Esophagus muscularis mucosa (tissue), 4 donors: ENCODE data around the gene PLXNC1. TPM values are rescaled to one million over a fixed set of nuclear protein-coding genes. Genes with fewer than 3 reads are reported as not detected.

Source experiments
- DNase-seq: peaks from one replicate; pipeline ENCODE4 v3.0.0-alpha.2; 2017; ENCODE audit errors: extremely low spot score
- H3K27ac ChIP-seq, 4 donors: fragments of 200-600 bp; sonication (generic); replicated peaks in 1 of 4; 1 replicate in 3 of 4; 2 replicates in 1 of 4; pipeline ENCODE4 v1.5.1; 2016 to 2019; ENCODE audit warnings: mild to moderate bottlenecking in 1 of 4
- H3K27me3 ChIP-seq, 4 donors: fragments of 200-600 bp; sonication (generic); one replicate each; pipeline versions ENCODE4 v1.5.1 to v1.6.0; 2016 to 2019
- H3K36me3 ChIP-seq, 4 donors: fragments of 200-600 bp; sonication (generic); one replicate each; pipeline ENCODE4 v1.5.1; 2016 to 2019
- H3K4me1 ChIP-seq, 4 donors: fragments of 200-600 bp; sonication (generic); one replicate each; pipeline ENCODE4 v1.5.1; 2016 to 2019
- H3K4me3 ChIP-seq, 4 donors: fragments of 200-600 bp; sonication (generic); 1 replicate in 2 of 4; 2 replicates in 2 of 4; pipeline ENCODE4 v1.5.1; 2016 to 2019; ENCODE audit warnings: mild to moderate bottlenecking in 4 of 4, moderate library complexity in 1 of 4
- H3K9me3 ChIP-seq, 4 donors: fragments of 200-600 bp; sonication (generic); 1 replicate in 3 of 4; 2 replicates in 1 of 4; pipeline ENCODE4 v1.5.1; 2016 to 2019
- EP300 ChIP-seq: sonication (generic); formaldehyde crosslinking; IDR thresholded peaks from one replicate; pipeline ENCODE4 v1.6.1; 2017; ENCODE audit warnings: antibody characterized with exemption
- POLR2A ChIP-seq: fragments of 450-650 bp; IDR thresholded peaks from one replicate; pipeline ENCODE4 v1.6.1; 2017; ENCODE audit warnings: antibody characterized with exemption, moderate library complexity, mild to moderate bottlenecking, low read depth
- POLR2AphosphoS5 ChIP-seq, 2 donors: sonication (generic); formaldehyde crosslinking; IDR thresholded peaks; one replicate each; pipeline ENCODE4 v1.6.1; 2017; ENCODE audit warnings: antibody characterized with exemption in 2 of 2
- WGBS: methylation state at CpG from one replicate; pipeline ENCODE4 v1.1.5; 2018; 5-methylcytosine and 5-hydroxymethylcytosine counted together
- intact Hi-C: fragments of 100-400 bp; cut with DNase I; formaldehyde crosslinking; loops from one replicate; pipeline ENCODE4 v1.15.1; 2023
- total RNA-seq, 4 donors: library from RNA; depleted of rRNA; stranded (reverse); fragments of >200 nt; gene quantifications; one replicate each; pipeline versions ENCODE4 v1.1.0 to v1.2.1, GENCODE V29; 2016
- TF ChIP-seq, protein P1 (sequence below), 3 experiments: fragments of 200-600 bp in 2 of 3; fragments of 450-650 bp in 1 of 3; sonication (generic) in 2 of 3; IDR thresholded peaks; one replicate each; pipeline ENCODE4 v1.5.1; 2017 to 2019; ENCODE audit warnings: antibody characterized with exemption in 3 of 3, mild to moderate bottlenecking in 2 of 3, moderate library complexity in 1 of 3

PLXNC1 gene
- total RNA-seq, 4 donors from 2014 or later, result 4.0 to 12.3 (median 7.4) TPM

DNA sequence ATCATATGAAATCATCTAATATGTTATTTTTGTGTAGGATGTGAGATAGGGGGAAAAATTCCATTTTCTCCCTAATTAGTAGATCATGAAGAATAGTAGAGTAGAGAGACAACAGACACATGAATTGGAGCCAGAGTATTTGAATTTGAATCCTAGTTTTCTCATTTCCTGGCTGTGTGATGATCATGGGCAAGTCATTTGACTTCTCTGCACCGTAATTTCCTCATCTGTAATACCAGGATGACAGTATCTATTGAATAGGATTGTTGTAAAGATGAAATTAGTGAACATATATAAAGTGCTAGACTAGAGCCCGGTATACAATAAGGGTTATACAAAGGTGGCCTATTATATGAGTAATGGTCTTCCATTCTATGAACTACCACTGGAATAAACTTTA lies 32.2 kb upstream of the PLXNC1 start:
- Histone ChIP-seq H3K27me3 (no peaks in the 10 kb centered on the region), H3K4me3 (no peak overlapping the region), H3K9me3 (no peaks in the 10 kb centered on the region), H3K36me3 (no peaks in the 10 kb centered on the region), H3K4me1 (no peaks in the 10 kb centered on the region), H3K27ac (no peak overlapping the region)
- DNase-seq, result no peak
- WGBS, result 93% methylated on average over 2 of the region's 2 CpGs
- no peak for TF ChIP-seq POLR2AphosphoS5 (IDR thresholded peaks at IDR 0.05)
- no peak for TF ChIP-seq POLR2A
- no peak for TF ChIP-seq EP300
- TF ChIP-seq, protein P1, sequence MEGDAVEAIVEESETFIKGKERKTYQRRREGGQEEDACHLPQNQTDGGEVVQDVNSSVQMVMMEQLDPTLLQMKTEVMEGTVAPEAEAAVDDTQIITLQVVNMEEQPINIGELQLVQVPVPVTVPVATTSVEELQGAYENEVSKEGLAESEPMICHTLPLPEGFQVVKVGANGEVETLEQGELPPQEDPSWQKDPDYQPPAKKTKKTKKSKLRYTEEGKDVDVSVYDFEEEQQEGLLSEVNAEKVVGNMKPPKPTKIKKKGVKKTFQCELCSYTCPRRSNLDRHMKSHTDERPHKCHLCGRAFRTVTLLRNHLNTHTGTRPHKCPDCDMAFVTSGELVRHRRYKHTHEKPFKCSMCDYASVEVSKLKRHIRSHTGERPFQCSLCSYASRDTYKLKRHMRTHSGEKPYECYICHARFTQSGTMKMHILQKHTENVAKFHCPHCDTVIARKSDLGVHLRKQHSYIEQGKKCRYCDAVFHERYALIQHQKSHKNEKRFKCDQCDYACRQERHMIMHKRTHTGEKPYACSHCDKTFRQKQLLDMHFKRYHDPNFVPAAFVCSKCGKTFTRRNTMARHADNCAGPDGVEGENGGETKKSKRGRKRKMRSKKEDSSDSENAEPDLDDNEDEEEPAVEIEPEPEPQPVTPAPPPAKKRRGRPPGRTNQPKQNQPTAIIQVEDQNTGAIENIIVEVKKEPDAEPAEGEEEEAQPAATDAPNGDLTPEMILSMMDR (IDR thresholded peaks at IDR 0.05), result no peak
- intact Hi-C loops, result no loop called here

DNA sequence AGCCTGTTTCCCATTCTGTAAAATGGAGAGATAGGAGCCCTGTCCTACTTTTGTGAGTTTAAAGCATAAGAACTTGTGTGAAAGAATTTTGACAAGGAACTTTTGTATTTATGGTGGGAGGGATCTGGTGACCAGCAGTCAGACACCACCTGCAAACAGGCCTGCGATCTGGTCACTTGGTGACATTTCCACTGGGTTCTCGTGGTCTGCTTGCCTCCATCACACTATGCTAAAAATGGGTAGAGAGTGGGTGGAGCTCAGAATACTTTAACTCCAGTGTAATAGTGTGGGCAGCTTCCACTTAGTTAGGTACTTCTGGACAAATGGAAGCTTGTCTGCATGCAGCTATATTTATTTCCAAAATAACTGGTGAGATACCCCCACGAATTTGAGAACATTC lies 26.5 kb upstream of the PLXNC1 start:
- no peak overlapping the region for H3K4me3 ChIP-seq
- H3K27ac ChIP-seq, result no peak overlapping the region
- H3K9me3 ChIP-seq, result no peaks in the 10 kb centered on the region
- TF ChIP-seq, protein P1 (IDR thresholded peaks at IDR 0.05), result no peak
- TF ChIP-seq POLR2A (no peak), EP300 (no peak), POLR2AphosphoS5 (IDR thresholded peaks at IDR 0.05) (no peak)
- no peaks in the 10 kb centered on the region for H3K4me1 ChIP-seq
- H3K27me3 ChIP-seq, result no peaks in the 10 kb centered on the region
- WGBS, result 55% methylated on average over 3 of the region's 3 CpGs
- DNase-seq, result no peak
- no peaks in the 10 kb centered on the region for H3K36me3 ChIP-seq
- intact Hi-C loops, result no loop called here

DNA sequence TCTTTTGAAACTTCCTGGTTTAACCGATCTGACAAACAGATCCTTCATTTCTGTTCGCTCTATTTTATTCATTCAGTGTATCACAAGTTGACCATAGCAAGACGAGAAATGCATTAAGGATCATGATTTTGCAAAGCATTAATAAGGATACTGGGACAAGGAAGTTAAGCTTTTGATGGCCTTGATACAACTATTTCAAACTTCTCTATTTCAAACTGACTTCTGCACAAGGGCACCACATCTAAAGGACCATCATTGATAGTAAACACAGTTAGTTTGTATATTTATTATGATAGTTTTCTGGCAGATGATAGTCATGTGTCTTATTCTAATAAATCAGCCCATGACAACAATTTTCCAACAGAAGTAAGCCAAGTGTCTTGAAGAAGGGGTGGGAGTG lies 25.8 kb upstream of the PLXNC1 start:
- DNase-seq, result no peak
- Histone ChIP-seq H3K27me3 (no peaks in the 10 kb centered on the region), H3K27ac (no peak overlapping the region), H3K9me3 (no peaks in the 10 kb centered on the region), H3K36me3 (no peaks in the 10 kb centered on the region), H3K4me3 (no peak overlapping the region), H3K4me1 (no peaks in the 10 kb centered on the region)
- WGBS, result 74% methylated on average over 3 of the region's 3 CpGs
- TF ChIP-seq POLR2AphosphoS5 (IDR thresholded peaks at IDR 0.05) (no peak), EP300 (no peak), POLR2A (no peak)
- TF ChIP-seq, protein P1 (IDR thresholded peaks at IDR 0.05), result no peak
- intact Hi-C loops, result no loop called here

DNA sequence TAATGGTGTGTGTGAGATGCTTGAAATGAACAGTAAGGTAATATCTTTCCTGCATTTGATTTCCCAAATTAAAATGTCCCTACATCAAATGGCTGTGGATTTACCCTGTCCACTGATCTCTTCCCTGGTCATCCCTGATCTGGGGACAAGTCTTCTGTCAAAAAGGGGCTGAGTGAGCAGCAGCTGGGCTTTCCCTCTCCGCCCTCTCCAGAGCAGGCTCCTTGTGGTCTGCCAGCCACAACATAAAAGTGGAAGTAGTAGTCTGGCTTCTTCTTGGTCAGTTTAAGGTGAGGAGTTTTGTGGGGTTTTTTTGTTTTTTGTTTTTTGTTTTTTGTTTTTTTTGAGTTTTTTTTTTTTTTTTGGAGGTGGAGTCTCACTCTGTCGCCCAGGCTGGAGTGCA lies 25.2 kb upstream of the PLXNC1 start:
- Histone ChIP-seq H3K27me3 (no peaks in the 10 kb centered on the region), H3K36me3 (no peaks in the 10 kb centered on the region), H3K4me3 (no peak overlapping the region), H3K4me1 (no peaks in the 10 kb centered on the region), H3K27ac (no peak overlapping the region), H3K9me3 (no peaks in the 10 kb centered on the region)
- TF ChIP-seq, protein P1 (IDR thresholded peaks at IDR 0.05), result no peak
- TF ChIP-seq POLR2A (no peak), POLR2AphosphoS5 (IDR thresholded peaks at IDR 0.05) (no peak)
- no peak for DNase-seq
- intact Hi-C loops, result no loop called here
- 91% methylated on average over 2 of the region's 2 CpGs for WGBS

DNA sequence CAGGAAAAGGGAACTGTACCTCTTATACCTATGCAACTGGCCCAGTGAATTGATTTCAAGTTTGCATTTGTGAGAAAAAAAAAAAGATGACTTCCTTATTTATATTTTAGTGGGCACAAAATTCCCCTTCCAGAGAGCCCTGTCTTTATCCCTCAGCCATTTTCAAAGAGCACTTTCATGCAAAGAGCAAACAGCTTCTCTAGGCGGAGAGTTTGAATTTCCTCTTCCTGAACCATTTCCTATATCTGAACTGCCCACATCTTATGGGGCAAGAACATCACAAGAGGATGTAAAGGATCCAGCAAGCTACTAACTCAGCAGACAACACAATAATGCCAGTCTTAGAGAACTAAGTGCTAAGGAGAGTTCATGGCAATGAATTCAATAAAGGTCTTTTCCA lies 22.3 kb upstream of the PLXNC1 start:
- Histone ChIP-seq H3K27ac (no peak overlapping the region), H3K9me3 (no peaks in the 10 kb centered on the region), H3K4me3 (no peak overlapping the region), H3K4me1 (no peaks in the 10 kb centered on the region), H3K36me3 (no peaks in the 10 kb centered on the region), H3K27me3 (peaks cover 0 to 13% (median 0%) of the 10 kb centered on the region in 4 donors)
- TF ChIP-seq POLR2AphosphoS5 (IDR thresholded peaks at IDR 0.05), result no peak
- no peak for TF ChIP-seq EP300
- TF ChIP-seq POLR2A, result no peak
- TF ChIP-seq, protein P1 (IDR thresholded peaks at IDR 0.05), result no peak
- intact Hi-C loops, result no loop called here
- WGBS, result 75% methylated on average over 1 of the region's 1 CpG
- DNase-seq, result no peak
